CD4-positive, alpha-beta T cell treated with Interleukin-6 at 100 ng/mL for 8 hours (primary cell): ENCODE data around the gene PIGC.

Experiments
- DNase-seq: peaks from one replicate; pipeline ENCODE4 v3.0.0-alpha.2; 2020; ENCODE audit warnings: mixed read lengths, low spot score

PIGC gene

DNA sequence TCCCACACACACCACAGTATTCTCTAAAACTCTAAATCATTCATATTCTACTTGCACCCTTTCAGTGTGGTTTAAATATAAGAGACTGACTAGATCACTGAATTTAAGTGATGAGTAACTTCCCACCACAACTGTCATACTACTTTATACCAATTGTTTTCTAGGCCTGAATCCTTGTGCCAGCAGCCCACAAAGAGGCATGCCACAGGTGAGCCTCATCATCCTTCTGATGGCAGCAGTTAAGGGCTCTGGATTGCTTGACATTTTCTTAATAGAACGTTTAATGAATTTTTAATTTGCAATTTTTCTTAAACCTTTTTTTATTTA is 13.8 kb downstream of the PIGC start:
- no peak for DNase-seq

DNA sequence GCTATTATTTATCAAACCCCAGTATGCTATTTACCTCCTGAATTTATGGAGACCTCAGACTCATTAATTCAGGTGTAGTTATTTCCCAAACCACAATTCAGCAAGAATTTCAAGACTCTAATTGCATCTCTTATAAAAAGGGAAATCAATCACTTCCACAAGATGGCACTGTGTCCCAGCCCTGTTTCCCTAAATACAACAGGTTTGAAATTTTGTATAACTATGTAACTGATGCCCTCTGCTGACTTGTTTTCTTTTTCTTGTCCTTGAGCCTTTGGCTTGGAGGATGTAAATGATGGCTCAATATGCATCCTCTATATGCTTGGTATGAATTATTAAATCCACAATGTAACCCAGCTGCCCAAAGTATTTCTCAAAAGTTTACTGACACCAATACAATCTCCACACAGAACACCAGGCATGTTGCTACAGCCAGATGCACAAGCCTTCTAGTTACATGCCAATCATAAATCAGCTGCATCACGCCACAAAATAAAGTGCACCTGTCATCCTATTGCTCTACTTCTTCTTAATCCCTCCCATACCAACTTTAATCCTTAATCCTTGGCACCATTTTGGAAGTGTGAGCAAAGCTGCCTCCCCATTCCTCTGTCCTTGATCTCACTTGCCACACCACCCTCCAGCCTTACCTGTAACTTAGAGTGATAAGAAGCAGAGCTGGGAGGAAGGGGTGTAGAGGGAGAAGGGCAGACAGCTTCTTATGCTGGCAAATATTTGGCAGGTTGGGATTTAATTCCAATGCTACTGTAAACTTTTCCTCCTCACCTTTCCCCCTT is 14.3 kb downstream of the PIGC start:
- DNase-seq = peak; percentile 64

DNA sequence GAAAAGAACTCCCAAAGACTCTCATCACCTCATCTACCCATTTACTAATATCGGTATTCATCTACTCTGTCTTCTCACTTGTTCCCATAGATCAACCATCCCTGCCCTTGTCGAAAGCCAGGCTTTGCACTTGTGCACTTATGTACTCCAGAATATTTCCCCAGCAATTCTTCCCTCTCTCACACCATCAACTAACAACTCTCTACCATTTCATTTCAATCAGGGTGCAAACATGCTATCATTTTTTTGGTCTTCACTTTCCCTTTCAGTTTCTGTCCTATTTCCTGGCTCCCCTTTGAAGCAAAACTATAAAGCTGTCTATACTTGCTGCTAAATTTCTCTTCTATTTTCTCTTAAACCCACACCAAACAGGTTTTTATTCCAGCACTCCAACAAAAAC is 16.7 kb downstream of the PIGC start:
- DNase-seq = peak; percentile 20

DNA sequence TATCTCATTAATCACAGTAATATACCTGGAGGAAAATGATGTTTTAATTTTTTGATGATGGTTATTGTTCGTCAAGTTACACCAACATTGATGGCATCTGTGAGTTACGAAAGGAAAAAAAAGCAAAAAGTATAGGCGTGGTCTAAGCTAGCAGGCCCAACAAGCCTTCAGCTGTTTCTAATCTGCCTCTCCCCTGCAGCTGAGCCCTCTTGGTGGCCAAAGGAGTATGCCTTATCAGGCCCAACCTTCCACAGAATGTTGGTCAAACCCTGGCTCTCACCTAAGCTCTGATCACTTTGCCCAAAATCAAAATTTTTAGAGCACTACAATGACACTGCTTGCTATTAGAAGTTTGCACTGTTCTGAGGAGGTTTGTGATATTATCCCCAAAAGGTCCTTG is 18.5 kb downstream of the PIGC start:
- DNase-seq = no peak

DNA sequence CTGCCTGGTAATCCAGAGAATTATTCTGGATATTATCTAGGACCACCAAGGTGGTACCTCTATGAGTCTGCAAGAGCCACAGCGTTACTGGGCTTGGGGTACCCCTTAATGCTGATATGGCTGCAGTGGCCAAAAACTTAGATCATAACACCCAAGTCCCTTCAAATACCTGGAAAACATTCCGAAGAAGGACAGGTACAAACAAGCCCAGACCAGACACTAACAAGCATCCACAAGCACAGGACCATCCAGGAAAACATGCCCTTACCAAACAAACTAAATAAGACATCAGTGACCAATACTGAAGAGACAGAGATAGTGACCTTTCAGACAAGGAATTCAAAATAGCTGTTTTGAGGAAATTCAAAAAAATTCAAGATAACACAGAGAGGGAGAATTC is 20.5 kb downstream of the PIGC start:
- no peak for DNase-seq

DNA sequence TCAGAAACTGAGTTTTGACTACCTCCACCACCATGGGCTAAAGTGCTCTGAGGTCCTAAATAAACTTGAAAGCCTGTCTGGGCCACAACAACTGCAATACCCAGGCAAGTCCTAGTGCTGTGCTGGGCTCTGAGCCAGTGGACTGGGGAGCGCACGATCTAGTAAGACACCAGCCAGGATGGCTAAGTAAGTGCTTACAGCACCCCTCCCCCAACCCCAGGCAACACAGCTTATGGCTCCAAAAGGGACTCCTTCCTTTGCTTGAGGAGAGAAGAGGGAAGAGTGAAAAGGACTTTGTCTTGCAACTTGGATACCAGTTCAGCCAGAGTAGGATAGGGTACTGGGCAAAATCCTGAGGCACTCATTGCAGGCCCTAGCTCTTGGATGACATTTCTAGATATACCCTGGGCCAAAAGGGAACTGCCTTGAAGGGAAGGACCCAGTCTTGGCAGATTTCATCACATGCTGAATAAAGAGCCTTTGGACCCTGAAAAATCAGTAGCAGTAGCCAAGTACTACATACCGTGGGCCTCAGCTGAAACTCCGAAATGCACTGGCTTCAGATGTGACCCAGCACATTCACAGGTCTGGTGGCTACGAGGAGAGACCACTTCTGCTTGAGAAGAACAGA is 21.8 kb downstream of the PIGC start:
- no peak for DNase-seq

DNA sequence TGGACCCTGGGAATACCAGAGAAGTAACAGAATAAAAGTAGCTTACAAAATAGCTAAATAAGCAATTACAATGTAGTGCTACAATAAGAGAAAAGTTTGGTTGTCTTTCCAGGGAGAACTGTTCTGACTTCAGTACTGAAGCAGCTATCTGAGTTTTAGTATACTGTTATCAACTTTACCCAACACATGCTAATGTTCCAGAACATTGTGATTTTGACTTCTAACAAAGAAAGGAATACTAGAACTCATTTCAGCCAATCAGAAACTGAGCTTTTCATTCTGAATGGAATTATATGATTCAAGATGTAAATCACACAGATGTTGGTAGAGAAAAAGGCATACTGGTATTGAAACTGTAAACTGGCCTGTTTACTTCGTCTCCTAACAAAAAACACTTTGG is 23.5 kb downstream of the PIGC start, which contains the start of gene C1orf105:
Gene C1orf105, plus strand, starts transcription at position 301 of the 400 bp plus-strand sequence. CDS start 201 bp downstream, outside the sequence.
- no peak for DNase-seq

DNA sequence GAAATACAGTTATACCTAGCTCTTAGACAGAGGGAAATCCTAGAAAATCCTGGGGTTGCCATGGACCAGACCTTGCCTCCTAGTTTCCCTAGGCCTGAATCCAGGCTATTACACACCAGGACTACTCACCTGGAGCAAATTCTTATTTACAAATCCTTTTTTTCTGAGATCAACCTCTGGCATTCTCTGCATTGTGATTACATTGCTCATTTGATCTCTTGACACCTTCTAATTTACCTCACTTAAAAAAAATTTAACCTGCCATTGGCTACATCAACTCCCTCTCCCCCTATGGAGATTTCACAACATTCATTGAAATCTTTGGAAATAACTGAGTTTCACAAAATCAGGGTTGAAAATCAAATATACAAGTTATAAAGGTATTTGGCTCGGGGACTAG is 26.3 kb downstream of the PIGC start:
- DNase-seq = no peak

DNA sequence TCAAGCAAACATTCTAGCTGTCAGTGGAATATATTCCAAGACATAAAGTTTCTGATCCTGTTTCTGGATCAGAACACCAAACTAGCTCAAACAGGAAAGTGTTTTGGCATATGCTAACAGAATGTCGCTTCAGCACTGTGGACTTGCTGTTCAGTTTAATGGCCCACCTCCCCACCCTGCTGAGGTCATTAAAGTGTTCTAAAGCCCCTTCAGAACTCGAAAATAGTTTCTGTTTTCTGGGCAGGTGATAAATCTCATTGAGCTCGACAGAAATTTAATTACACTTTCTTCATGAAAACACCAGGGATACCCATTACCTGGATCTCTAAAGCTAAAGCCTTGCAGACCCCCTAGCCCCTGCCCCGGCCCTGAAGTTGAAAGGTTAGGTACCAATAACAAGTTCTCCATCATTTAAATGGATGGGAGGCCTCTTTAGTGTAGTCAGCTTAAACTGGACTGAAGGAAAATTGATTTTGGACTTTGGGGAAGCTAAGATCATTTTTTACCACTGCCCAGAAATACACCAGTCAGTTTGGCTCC is 27.3 kb downstream of the PIGC start:
- DNase-seq = no peak

DNA sequence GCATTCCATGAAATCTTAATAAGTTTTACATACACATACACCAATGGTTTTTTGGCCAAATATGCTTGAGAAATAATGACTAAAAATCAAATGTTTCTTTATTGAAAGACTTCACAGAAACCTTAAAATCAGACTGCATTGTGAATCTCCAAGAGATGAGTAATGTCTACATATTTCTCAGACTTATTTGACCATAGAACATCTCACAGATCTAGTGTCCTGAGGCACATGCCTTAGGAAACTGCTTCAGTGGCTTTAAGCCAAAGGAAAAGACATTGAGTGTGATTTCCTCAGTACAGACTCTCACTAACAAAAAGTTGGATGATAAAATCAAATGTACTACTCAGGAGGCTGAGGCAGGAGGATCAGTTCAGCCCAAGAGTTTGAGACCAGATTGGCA is 29.5 kb downstream of the PIGC start:
- DNase-seq = no peak

DNA sequence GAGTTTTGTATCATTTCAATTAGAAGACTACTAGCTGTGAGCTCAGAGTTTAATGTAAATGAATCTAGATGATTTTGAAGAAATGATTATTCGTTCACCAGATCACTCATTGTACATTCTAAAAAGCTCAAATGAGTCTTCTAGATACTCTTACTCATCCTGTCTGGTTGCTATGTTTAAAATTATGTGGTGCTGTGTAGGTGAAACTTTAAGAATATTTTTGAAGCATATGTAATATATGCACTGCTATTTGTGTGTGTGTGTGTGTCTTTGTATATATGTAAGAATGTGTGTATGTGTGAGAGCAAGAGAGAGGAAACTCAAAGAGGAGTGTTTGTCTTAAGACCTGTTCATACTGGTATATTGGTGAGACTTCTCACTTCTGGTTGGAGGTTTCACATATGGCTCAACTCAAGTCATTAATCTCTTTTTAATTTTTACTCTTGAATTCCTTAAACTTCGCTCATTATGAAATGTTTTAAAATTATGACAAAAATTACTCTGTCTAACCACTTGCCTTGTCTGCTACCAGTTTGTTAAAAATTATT is 32.0 kb downstream of the PIGC start:
- no peak for DNase-seq

DNA sequence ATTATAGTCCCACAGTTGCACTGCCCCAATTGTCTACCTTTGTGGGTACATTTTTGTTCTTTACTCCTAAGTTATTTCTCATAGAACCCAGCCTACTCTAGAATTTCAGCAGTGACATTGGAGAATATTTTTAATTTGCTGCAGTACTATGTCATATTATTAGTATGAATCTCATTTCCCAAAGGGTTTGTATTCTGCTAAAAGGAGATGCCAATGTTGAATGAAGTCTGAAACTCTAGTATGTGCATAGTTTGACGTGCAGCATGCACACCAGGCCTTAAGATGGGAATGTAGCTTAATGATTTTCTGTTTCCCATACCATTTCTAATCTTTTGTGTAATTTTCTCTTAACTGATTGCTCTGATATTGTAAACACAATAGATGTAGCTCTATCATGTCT is 33.8 kb downstream of the PIGC start:
- no peak for DNase-seq

DNA sequence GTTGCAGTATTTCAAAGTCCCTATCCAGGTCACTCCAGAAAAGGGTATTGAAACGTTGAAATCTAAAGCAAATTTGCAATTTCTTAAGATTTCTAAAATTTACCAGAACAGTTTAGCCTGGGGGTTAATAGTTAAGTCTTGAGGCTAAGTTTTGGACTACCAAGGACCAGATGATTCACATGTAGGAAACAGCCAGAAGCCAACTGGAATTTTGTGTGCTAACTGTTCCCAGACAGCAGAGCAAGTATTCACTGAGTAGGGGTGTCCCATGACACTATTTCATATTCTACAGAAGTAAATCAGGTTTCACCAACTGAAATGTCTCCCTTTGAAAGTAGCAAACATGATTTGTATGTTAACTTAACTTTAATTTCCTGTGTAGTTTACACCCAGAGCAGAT is 34.9 kb downstream of the PIGC start:
- no peak for DNase-seq

DNA sequence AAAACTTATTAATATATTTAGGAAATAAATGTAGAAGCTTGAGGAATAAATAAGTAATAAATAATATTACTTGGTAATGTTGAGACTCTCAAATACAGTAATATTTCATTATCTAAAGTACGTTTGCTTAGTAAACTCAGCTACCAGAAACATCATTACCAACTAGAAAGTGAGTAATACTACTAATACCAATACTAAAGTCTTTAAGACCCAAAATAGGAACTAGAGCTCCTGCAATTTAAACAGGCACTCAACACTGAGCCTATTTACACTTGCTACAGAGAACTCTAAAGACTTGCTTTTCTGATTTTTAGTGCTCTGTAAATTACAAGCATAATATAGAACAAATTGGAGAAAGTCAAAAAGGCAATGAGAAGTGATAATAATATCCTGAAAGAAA is 36.9 kb downstream of the PIGC start:
- no peak for DNase-seq

DNA sequence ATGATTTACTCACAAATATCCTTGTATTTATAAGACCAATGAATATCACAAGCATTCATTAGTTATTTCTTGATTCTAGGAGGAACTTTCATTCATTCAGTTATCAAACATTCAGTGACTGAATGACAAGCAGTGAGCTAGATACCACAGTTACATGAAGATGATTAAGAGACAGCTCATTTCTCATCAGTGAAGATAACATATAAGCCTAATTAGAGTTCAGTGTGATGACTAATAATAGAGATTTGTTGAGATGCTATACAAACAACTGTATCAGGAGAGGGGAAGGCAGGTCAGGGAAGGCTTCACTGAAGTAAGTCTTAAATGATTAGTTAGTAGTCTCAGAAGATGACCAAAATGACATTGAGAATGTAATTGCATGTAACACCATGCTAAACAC is 38.0 kb downstream of the PIGC start:
- no peak for DNase-seq

DNA sequence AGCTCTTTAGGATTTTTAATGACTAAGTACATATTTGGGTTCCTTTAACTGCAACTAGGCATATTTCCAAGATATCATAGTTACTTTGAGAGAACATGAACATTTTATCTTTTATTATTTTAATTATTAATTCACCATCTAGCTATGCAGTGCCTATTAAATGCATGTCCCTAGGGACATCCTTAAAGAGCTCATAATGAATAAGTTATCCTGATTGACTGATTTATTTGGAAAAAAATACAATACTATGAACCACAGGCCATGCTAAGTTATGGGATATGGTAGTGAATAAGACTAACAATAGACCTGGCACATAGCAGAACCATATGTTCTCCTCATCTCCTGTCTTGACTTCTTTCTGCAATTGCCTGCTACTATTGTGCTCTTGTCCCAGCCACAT is 39.7 kb downstream of the PIGC start:
- no peak for DNase-seq

DNA sequence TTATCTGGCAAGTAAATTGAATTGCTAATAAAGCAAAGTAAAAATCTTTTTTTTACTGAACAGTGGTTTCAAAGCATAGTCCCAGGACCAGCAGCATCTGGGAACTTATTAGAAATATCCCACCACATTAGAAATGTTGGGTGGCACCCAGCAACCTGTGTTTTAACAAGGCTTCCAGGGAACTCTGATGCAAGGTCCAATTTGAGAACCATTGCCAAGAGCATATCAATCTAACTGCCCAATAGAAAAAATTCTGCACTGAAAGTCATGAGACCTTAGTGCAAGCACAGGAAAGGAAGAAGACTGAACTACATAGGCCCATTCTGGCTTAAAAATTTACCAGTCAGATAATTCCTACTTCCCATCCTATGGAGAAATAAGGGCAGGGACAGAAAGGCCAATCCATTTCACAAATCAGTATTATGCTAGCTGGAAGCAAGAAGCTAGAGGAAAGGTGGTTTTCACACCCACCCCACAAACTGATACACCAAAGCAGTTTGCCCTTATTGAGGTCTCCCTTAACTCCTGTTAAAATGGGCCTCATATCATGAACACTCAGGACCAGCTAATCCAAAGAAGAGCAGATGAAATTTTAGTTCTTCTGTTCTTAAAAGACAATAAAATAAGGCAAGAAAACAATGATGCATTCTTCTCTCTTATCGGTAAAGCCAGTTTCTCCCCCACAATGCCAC is 40.8 kb downstream of the PIGC start:
- DNase-seq = no peak

DNA sequence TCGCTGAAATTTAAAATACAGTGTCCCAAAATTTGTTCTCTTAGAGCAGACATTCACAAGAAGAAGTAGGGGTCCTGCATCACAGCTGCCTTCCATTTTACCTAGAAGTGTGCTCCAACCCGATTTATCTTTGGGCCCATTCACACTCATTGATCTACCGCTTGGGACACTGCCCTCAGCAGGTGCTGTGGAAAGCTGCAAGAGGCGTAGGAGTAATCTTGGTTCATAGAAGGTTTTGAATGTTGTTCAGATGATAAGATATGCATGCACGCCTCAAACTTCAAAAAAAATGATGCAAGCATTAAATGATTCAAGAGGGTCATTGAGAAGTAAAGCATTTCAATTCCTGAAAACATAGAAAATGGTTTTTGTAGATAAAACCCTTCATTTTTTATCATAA is 42.0 kb downstream of the PIGC start:
- DNase-seq = no peak

DNA sequence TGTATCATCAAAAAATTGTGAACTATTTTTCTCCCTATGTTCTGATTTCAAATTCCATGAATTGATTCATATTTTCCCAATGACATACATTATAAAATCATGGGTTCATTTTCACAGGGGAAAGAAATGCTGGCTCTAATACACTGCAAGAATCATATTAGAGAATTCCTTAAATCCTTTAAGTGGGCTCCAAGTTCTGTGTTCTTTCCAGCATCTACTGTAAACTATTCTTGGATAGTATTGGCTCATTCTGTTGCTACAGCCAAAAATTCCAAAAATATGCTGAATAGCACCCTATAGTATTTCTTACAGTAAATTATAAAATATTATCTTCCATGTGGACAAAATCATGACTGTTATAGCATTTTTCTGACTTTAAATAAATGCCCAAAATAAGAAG is 42.4 kb downstream of the PIGC start:
- no peak for DNase-seq

DNA sequence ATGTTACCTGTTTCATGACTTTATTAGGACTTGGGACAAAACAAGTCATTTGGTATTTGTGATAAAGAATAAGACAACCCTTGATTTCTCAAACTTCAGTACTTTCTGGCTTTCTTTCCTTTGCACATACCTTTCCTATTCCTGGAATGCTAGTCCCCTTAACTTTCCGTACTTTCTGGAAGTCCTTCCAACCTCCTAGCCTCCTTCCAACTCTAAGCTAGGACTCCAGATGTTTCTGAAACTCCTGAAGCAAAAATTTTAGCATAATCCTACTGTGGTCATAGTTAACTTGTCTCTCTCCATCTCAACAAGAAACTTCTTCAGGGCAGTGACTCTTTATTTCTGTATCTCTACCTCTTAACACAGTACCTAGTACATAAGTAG is 43.2 kb downstream of the PIGC start:
- DNase-seq = no peak

DNA sequence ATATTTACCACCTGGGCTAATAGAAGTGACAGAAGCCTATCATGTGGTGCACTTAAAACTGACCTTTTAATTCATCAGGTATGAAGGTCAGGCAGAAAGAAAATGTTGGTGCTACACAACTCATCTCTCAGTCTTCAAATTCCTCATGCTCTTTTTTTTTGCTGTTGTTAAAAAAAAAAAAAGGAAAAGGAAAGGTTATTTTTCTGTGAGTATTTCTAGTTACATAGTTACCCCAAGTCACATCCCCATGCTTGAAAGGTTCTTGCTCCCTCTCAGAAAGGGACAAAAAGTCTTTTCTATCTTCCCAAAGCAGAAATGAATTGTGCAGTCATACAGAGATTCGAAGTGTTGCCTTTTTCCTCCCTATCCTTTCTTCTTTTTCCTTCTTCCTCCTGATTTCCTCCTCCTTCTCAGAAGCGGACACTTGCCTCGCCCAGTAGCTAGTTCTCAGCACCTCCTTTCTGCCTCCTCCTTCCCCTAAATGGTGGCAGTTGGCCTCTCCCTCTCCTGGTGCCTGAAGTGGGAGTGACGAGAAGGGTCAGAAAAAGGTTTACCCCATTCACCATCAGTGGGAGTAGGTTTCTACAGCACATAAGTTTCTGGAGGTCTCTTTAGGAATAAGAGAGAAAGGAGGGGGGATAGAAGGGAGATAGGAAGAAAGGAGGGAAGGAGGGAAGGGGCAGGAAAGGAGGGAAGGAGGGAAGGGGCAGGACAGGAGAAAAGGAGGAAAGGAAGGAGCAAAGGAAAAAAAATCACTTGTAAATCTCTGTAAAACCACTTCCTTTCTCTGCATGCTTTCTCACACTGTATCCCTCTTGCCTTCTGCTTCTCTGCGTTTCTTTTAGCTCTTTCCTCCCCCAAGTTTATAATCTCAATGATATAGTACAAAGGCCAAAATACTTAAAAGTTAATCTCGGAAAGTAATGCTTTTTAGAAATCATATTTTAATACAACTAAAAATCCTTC is 43.8 kb downstream of the PIGC start:
- no peak for DNase-seq
